ENCODE data around the gene BMAL1.

DNA sequence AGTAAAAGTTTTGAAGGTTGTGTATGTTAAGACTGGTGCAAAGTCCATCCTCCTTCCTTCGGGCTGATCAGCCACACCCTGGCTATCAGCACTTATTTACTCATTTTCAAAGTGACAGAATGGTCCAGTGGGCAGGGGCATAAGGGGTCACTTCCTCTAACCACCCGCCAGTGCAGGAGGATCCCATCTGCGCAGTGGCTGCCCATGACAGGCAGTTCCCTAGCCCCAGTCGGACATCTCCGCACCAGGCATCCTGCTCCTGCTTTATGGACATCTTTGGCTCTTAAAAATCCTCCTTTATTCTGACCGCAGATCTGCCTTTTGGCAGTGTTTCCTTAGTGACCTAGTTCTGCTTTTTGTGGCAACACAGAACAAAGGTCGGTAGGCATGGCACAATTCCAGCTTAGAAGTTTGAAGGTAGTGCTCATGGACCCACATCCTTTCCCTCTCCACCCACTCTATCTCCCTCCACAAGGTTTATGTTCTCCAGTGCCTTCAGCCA lies 55.9 kb downstream of the BMAL1 start:
- TF ChIP-seq, protein P1, sequence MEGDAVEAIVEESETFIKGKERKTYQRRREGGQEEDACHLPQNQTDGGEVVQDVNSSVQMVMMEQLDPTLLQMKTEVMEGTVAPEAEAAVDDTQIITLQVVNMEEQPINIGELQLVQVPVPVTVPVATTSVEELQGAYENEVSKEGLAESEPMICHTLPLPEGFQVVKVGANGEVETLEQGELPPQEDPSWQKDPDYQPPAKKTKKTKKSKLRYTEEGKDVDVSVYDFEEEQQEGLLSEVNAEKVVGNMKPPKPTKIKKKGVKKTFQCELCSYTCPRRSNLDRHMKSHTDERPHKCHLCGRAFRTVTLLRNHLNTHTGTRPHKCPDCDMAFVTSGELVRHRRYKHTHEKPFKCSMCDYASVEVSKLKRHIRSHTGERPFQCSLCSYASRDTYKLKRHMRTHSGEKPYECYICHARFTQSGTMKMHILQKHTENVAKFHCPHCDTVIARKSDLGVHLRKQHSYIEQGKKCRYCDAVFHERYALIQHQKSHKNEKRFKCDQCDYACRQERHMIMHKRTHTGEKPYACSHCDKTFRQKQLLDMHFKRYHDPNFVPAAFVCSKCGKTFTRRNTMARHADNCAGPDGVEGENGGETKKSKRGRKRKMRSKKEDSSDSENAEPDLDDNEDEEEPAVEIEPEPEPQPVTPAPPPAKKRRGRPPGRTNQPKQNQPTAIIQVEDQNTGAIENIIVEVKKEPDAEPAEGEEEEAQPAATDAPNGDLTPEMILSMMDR (IDR thresholded peaks at IDR 0.05): no peak
- TF ChIP-seq POLR2A (IDR thresholded peaks at IDR 0.05): no peak

Measured in uterus (tissue), 2 donors.